ENCODE data around the gene HK1. TPM values are rescaled to one million over a fixed set of nuclear protein-coding genes. Genes with fewer than 3 reads are reported as not detected.

The HK1 gene
- total and polyA plus RNA-seq, 2 of the 13 experiments (the other 11 are each of a cell fraction or from before 2014, with no cell fraction given): 0.29 to 1.5 TPM

DNA sequence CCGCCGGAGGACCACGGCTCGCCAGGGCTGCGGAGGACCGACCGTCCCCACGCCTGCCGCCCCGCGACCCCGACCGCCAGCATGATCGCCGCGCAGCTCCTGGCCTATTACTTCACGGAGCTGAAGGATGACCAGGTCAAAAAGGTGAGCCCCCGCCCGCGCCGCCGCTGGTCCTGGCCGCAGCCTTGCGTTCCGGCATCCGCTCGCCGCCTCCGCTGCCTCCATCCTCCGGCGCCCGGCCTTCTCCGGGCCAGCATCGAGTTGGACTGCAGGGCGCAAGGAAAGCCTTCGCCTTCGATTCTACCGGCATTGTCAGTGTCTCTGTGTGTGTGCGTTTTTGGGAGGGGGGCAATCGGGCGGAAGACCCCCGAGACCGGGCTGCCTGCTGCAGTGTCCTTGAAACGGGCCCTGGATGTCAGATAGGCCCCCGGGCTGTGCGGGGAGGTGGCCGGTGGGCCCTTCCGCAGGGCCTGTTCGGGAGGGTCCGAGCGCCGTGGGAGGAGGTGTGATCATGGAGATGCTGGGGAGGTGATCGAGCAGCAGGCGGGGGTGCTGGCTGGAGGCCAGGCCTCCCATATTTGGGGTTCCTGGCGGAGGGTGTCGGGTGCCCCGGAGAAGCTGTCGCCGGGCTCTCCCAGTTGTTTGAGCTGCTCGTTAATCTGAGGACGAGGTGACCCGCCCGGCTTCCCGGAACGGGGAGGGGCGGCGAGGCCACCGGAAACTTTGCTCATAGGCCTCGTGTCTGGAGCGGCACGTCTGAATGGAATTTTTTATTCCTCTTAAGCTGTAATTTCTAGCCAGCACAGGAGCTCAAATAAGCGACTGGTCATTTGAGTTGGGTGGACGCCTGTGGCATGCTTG is 40.8 kb downstream of the HK1 start (continued):
- TF ChIP-seq ZFY (CRISPR knock-in tag; IDR thresholded peaks at IDR 0.05): 0 out of 2 replicates have a peak, but pooled peaks have one; percentile 17

DNA sequence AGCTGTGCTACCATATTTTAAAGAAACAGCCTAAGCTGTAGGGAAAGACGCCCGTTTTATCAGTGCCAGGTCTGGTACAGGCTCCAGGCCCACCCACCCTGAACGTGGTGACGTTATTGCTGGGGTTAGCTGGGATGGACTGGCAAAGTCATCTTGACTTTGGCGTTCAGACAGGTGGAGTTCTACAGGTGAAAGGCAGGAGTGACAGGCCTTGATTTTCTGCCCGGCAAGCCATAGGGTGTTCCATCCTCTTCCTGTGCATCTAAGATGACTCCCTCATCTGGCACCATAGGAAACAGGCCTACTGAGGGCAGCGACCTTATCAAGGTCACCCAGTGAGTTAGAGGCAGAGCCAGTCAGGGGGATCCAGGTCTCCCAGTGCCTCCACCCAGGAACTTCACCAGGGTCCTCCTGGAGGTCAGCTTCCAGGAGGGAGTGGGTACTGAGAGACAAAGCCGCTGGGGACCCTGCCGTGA is 41.6 kb downstream of the HK1 start:
- DNase-seq (ENCODE audit: low spot score): no peak
- no peak overlapping the region for H3K4me3 ChIP-seq (replicated peaks in 1 of 3; ENCODE audit: insufficient read depth in 1 of 3, low read depth in 2 of 3, low read length in 3 of 3)
- WGBS (ENCODE audit: low lambda C conversion rate): 74% methylated on average over 9 of the region's 9 CpGs
- H3K36me3 ChIP-seq (replicated peaks in 1 of 2; ENCODE audit: control insufficient read depth in 1 of 2, insufficient read depth in 2 of 2, low read length in 2 of 2): no peaks in the 10 kb centered on the region
- no peaks in the 10 kb centered on the region for H3K79me2 ChIP-seq (ENCODE audit: insufficient read depth, low read length)
- H3K9ac ChIP-seq (ENCODE audit: insufficient read depth, low read depth, low read length): no peak overlapping the region
- BruUV-seq (replicated peaks): no TSS peak
- peaks cover 8 to 39% of the 10 kb centered on the region in 2 experiments; a peak in 4 of 5 replicates for H3K27me3 ChIP-seq (ENCODE audit: control insufficient read depth in 1 of 2, insufficient read depth in 2 of 2, low read length in 2 of 2)
- H2AFZ ChIP-seq (ENCODE audit: low read length): no peak overlapping the region
- ChIA-PET CTCF (ENCODE audit: low intra/inter-chr PET ratio, low total read pairs) (no interaction called here), POLR2A (no interaction called here)
- no peaks in the 10 kb centered on the region for H3K9me3 ChIP-seq (ENCODE audit: low read length)
- 0 out of 2 replicates have a peak, but pooled peaks cover 12% of the 10 kb centered on the region for H3K4me1 ChIP-seq (ENCODE audit: insufficient read depth, low read length)
- in situ Hi-C loops (cut with HindIII; ENCODE audit: extremely low pct_ligation_motif_present, low pct_unique_long_range_greater_than_20kb): no loop called here
- TF ChIP-seq HNF4A (CRISPR knock-in tag; IDR thresholded peaks at IDR 0.05) (no peak), JUN (CRISPR knock-in tag; IDR thresholded peaks at IDR 0.05) (no peak), HOXA7 (CRISPR knock-in tag; IDR thresholded peaks at IDR 0.05) (no peak), ZFP37 (CRISPR knock-in tag; IDR thresholded peaks at IDR 0.05; ENCODE audit: borderline replicate concordance) (no peak), ZNF552 (CRISPR knock-in tag; IDR thresholded peaks at IDR 0.05; ENCODE audit: borderline replicate concordance) (no peak)
- TF ChIP-seq, protein P1, sequence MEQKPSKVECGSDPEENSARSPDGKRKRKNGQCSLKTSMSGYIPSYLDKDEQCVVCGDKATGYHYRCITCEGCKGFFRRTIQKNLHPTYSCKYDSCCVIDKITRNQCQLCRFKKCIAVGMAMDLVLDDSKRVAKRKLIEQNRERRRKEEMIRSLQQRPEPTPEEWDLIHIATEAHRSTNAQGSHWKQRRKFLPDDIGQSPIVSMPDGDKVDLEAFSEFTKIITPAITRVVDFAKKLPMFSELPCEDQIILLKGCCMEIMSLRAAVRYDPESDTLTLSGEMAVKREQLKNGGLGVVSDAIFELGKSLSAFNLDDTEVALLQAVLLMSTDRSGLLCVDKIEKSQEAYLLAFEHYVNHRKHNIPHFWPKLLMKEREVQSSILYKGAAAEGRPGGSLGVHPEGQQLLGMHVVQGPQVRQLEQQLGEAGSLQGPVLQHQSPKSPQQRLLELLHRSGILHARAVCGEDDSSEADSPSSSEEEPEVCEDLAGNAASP (CRISPR knock-in tag; IDR thresholded peaks at IDR 0.05; ENCODE audit: borderline replicate concordance): no peak
- TF ChIP-seq, protein P2, sequence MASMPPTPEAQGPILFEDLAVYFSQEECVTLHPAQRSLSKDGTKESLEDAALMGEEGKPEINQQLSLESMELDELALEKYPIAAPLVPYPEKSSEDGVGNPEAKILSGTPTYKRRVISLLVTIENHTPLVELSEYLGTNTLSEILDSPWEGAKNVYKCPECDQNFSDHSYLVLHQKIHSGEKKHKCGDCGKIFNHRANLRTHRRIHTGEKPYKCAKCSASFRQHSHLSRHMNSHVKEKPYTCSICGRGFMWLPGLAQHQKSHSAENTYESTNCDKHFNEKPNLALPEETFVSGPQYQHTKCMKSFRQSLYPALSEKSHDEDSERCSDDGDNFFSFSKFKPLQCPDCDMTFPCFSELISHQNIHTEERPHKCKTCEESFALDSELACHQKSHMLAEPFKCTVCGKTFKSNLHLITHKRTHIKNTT (CRISPR knock-in tag; IDR thresholded peaks at IDR 0.05): no peak
- TF ChIP-seq, protein P3, sequence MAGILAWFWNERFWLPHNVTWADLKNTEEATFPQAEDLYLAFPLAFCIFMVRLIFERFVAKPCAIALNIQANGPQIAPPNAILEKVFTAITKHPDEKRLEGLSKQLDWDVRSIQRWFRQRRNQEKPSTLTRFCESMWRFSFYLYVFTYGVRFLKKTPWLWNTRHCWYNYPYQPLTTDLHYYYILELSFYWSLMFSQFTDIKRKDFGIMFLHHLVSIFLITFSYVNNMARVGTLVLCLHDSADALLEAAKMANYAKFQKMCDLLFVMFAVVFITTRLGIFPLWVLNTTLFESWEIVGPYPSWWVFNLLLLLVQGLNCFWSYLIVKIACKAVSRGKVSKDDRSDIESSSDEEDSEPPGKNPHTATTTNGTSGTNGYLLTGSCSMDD (CRISPR knock-in tag; IDR thresholded peaks at IDR 0.05): no peak
- TF ChIP-seq, protein P4, sequence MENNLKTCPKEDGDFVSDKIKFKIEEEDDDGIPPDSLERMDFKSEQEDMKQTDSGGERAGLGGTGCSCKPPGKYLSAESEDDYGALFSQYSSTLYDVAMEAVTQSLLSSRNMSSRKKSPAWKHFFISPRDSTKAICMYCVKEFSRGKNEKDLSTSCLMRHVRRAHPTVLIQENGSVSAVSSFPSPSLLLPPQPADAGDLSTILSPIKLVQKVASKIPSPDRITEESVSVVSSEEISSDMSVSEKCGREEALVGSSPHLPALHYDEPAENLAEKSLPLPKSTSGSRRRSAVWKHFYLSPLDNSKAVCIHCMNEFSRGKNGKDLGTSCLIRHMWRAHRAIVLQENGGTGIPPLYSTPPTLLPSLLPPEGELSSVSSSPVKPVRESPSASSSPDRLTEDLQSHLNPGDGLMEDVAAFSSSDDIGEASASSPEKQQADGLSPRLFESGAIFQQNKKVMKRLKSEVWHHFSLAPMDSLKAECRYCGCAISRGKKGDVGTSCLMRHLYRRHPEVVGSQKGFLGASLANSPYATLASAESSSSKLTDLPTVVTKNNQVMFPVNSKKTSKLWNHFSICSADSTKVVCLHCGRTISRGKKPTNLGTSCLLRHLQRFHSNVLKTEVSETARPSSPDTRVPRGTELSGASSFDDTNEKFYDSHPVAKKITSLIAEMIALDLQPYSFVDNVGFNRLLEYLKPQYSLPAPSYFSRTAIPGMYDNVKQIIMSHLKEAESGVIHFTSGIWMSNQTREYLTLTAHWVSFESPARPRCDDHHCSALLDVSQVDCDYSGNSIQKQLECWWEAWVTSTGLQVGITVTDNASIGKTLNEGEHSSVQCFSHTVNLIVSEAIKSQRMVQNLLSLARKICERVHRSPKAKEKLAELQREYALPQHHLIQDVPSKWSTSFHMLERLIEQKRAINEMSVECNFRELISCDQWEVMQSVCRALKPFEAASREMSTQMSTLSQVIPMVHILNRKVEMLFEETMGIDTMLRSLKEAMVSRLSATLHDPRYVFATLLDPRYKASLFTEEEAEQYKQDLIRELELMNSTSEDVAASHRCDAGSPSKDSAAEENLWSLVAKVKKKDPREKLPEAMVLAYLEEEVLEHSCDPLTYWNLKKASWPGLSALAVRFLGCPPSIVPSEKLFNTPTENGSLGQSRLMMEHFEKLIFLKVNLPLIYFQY (CRISPR knock-in tag; IDR thresholded peaks at IDR 0.05; ENCODE audit: borderline replicate concordance): no peak
- TF ChIP-seq, protein P5, sequence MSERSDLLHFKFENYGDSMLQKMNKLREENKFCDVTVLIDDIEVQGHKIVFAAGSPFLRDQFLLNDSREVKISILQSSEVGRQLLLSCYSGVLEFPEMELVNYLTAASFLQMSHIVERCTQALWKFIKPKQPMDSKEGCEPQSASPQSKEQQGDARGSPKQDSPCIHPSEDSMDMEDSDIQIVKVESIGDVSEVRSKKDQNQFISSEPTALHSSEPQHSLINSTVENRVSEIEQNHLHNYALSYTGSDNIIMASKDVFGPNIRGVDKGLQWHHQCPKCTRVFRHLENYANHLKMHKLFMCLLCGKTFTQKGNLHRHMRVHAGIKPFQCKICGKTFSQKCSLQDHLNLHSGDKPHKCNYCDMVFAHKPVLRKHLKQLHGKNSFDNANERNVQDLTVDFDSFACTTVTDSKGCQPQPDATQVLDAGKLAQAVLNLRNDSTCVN (CRISPR knock-in tag; IDR thresholded peaks at IDR 0.05; ENCODE audit: borderline replicate concordance): no peak
- no peak for FAIRE-seq
- intact Hi-C loops (cut with micrococcal nuclease; ENCODE audit: unreplicated experiment): no loop called here
- no peaks in the 10 kb centered on the region for H4K20me1 ChIP-seq (ENCODE audit: insufficient read depth, low read length)
- no peak for ATAC-seq
- no peak overlapping the region for H3K27ac ChIP-seq (ENCODE audit: extremely low read length, insufficient read depth, low read length)
- H3K4me2 ChIP-seq (ENCODE audit: low read depth, low read length): peak overlapping the region; percentile 70; the same call in 1 of the 2 replicates

Data from HepG2 (cell line).